ENCODE data around the gene ALDH3B2. TPM values are rescaled to one million over a fixed set of nuclear protein-coding genes. Genes with fewer than 3 reads are reported as not detected.

ALDH3B2 gene
- total RNA-seq, 1 experiment from 2014 or later, result 0.13 TPM

GRCh38 chr11:67652965-67653845, 21.2 kb downstream of the ALDH3B2 start:
- ATAC-seq, result no peak
- DNase-seq (ENCODE audit: low spot score), result no peak
- ChIA-PET POLR2A (no interaction called here), CTCF (no interaction called here)
- no peak overlapping the region for H3K4me3 Mint-ChIP-seq
- TF ChIP-seq TEAD4 (CRISPR knock-in tag; IDR thresholded peaks at IDR 0.05) (no peak), CTCF (IDR thresholded peaks at IDR 0.05) (no peak), ZBTB21 (CRISPR knock-in tag; IDR thresholded peaks at IDR 0.05; ENCODE audit: borderline replicate concordance) (no peak), ZNF219 (CRISPR knock-in tag; IDR thresholded peaks at IDR 0.05; ENCODE audit: borderline replicate concordance) (no peak), ZNF263 (CRISPR knock-in tag; IDR thresholded peaks at IDR 0.05; ENCODE audit: low read depth) (no peak), ZNF396 (CRISPR knock-in tag; IDR thresholded peaks at IDR 0.05; ENCODE audit: borderline replicate concordance) (no peak), CREB1 (CRISPR knock-in tag; IDR thresholded peaks at IDR 0.05) (no peak), SP1 (CRISPR knock-in tag; conservative IDR thresholded peaks at IDR 0.05) (no peak)
- H3K4me1 Mint-ChIP-seq, result peaks cover 4% of the 10 kb centered on the region
- peaks cover 22% of the 10 kb centered on the region for H3K36me3 Mint-ChIP-seq
- H3K9me3 Mint-ChIP-seq, result peaks cover 25% of the 10 kb centered on the region
- H3K27me3 Mint-ChIP-seq (ENCODE audit: low read depth), result no peaks in the 10 kb centered on the region; the same call in 1 of the 2 replicates
- no peak overlapping the region for H3K27ac Mint-ChIP-seq

- Mint-ChIP-seq H3K4me1 (peaks cover 4% of the 10 kb centered on the region), H3K36me3 (peaks cover 14% of the 10 kb centered on the region), H3K9me3 (peaks cover 18% of the 10 kb centered on the region), H3K27ac (no peak overlapping the region), H3K4me3 (no peak overlapping the region), H3K27me3 (ENCODE audit: low read depth) (no peaks in the 10 kb centered on the region; the same call in 1 of the 2 replicates)
- ChIA-PET CTCF (no interaction called here), POLR2A (no interaction called here)
- ATAC-seq (no peak), DNase-seq (ENCODE audit: low spot score) (no peak)
- TF ChIP-seq, protein P1, sequence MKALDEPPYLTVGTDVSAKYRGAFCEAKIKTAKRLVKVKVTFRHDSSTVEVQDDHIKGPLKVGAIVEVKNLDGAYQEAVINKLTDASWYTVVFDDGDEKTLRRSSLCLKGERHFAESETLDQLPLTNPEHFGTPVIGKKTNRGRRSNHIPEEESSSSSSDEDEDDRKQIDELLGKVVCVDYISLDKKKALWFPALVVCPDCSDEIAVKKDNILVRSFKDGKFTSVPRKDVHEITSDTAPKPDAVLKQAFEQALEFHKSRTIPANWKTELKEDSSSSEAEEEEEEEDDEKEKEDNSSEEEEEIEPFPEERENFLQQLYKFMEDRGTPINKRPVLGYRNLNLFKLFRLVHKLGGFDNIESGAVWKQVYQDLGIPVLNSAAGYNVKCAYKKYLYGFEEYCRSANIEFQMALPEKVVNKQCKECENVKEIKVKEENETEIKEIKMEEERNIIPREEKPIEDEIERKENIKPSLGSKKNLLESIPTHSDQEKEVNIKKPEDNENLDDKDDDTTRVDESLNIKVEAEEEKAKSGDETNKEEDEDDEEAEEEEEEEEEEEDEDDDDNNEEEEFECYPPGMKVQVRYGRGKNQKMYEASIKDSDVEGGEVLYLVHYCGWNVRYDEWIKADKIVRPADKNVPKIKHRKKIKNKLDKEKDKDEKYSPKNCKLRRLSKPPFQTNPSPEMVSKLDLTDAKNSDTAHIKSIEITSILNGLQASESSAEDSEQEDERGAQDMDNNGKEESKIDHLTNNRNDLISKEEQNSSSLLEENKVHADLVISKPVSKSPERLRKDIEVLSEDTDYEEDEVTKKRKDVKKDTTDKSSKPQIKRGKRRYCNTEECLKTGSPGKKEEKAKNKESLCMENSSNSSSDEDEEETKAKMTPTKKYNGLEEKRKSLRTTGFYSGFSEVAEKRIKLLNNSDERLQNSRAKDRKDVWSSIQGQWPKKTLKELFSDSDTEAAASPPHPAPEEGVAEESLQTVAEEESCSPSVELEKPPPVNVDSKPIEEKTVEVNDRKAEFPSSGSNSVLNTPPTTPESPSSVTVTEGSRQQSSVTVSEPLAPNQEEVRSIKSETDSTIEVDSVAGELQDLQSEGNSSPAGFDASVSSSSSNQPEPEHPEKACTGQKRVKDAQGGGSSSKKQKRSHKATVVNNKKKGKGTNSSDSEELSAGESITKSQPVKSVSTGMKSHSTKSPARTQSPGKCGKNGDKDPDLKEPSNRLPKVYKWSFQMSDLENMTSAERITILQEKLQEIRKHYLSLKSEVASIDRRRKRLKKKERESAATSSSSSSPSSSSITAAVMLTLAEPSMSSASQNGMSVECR (CRISPR knock-in tag; IDR thresholded peaks at IDR 0.05; ENCODE audit: borderline replicate concordance), result no peak
- TF ChIP-seq OVOL2 (CRISPR knock-in tag; IDR thresholded peaks at IDR 0.05; ENCODE audit: borderline replicate concordance) (no peak), SMAD3 (CRISPR knock-in tag; IDR thresholded peaks at IDR 0.05; ENCODE audit: borderline replicate concordance) (no peak), ZNF532 (CRISPR knock-in tag; IDR thresholded peaks at IDR 0.05; ENCODE audit: borderline replicate concordance) (no peak), ZNF423 (CRISPR knock-in tag; IDR thresholded peaks at IDR 0.05) (no peak), ZNF512 (CRISPR knock-in tag; IDR thresholded peaks at IDR 0.05; ENCODE audit: borderline replicate concordance) (no peak), RELA (CRISPR knock-in tag; IDR thresholded peaks at IDR 0.05; ENCODE audit: borderline replicate concordance) (no peak), GRHL2 (CRISPR knock-in tag; IDR thresholded peaks at IDR 0.05; ENCODE audit: insufficient replicate concordance, severe bottlenecking) (no peak), GTF2I (CRISPR knock-in tag; conservative IDR thresholded peaks at IDR 0.05) (no peak), NFATC4 (CRISPR knock-in tag; IDR thresholded peaks at IDR 0.05) (no peak), ZNF232 (CRISPR knock-in tag; IDR thresholded peaks at IDR 0.05) (no peak)
Observed at GRCh38 chr11:67651976-67652781, 22.2 kb downstream of the ALDH3B2 start.
